Stimulated activated CD8-positive, alpha-beta memory T cell treated with anti-CD3 and anti-CD28 coated beads, Interleukin-12 subunit alpha, Interleukin-12 subunit beta, amount 100 ng/mL, for 4 hours (primary cell): ENCODE data around the gene TCP10L.
A peak's percentile ranks its signal among the peaks of the same experiment; 100 is the strongest.
"Not testable (repeated sequence)": the region's sequence is repeated elsewhere in the genome, so short reads cannot be mapped to it uniquely, and the experiment has no call there.

Experiments
- DNase-seq: peaks from one replicate; pipeline ENCODE4 v3.0.0-alpha.2; 2020; ENCODE audit warnings: low read depth

Gene TCP10L, protein sequence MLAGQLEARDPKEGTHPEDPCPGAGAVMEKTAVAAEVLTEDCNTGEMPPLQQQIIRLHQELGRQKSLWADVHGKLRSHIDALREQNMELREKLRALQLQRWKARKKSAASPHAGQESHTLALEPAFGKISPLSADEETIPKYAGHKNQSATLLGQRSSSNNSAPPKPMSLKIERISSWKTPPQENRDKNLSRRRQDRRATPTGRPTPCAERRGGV

GRCh38 chr21:32585042-32585710, at the start of gene TCP10L:
Gene TCP10L, minus strand, starts transcription at chr21:32585523. Its CDS starts 1,219 bp downstream, at chr21:32584304.
- no peak for DNase-seq

DNA sequence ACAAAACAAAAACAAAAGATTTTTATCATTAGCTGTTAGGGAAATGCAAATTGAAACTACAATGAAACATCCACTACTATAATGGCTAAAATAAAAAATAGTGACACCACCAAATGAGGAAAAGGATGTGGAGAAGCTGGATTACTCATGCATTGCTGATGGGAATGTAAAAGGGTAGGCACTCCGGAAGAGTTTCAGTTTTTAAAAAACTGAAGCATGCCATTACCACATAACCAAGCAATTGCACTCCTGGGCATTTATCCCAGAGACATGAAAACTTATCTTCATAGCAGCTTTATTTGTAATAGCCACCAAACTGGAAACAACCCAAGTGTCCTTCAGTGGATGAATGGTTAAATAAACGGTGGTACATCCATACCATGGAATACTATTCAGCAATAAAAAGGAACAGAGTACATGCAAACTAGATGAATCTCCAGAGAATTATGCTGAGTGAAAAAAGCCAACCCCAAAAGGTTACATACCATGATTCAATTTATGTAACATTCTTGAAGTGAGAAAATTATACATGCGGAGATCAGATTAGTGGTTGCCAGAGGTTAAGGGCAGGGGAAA, 41.4 kb upstream of the TCP10L start:
- no peak for DNase-seq

- DNase-seq = not testable (repeated sequence)
Observed at GRCh38 chr21:32618218-32618617, 32.9 kb upstream of the TCP10L start.

DNA sequence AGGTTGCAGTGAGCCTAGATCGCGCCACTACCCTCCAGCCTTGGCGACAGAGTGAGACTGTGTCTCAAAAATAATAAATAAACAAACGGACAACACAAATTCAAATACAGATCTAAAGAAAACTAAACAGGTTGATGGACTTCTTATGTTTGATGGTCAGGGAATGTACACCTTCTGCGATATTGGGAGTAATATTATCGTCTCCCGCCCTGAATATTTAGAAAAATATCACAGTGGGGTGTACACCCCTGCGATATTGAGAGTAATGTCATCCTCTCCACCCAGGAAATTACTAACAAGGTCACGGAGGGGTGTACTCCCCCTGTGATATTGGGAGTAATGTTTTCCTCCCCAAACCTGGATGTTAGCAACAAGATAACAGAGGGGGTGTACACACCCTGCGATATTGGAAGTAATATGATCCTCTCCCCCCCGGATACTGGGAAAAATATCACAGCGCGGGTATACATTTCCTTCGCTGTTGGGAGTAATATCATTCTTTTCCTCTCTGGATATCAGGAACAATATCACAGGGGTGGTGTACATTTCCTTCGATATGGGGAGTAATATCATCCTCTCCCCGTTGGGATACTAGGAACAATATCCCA, 28.2 kb upstream of the TCP10L start:
- no peak for DNase-seq

GRCh38 chr21:32612999-32613337, 27.6 kb upstream of the TCP10L start:
- DNase-seq = no peak

DNA sequence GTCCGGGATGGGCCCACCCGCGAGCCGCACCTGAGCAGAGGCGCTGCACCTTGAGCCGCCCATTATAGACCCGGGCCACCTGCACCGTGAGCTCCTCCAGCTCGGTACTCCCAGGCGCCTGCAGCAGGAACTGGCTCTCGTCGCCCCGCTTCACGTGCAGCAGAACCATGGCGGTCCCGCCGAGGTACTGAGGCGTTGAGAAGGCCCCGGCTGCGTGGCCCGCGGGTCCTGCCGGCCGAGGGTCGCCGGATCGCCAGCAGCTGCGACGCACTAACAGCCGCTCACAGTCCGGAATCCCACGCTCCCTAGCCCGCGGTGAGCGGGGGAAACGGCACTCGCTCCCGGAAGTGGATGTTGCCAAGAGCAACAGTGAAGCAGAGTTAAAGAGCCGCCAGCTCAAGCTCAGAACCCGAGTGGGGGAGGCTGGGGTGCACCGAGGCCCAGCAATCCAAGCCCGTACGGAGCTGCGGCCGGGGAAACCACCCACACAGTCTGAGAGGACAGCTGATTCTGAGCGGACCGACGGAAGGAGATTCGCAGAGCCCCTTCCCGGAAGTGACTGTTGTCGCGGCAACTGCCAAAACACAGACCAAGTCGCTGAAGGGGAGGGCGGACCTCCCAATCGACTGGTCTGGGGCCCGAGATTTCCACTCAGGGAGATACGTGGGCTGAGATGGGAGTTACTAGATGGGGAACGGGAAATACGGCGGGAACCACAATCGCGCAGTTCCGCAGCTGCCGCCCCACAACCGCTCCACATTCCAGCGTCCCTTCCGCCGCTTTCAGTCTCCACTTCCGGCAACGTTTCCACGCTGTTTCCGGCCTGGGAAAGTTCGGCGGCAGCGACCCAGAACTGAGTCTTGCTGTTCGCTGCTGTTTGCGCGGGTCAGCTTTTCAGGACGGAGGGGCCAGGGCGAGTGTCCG, 27.0 kb upstream of the TCP10L start, which contains the start of gene CFAP298:
CFAP298 (minus strand) TSS at position 303 of the 924 bp plus-strand sequence; CDS start at position 169, 134 bp downstream.
- DNase-seq = peak; percentile 75

DNA sequence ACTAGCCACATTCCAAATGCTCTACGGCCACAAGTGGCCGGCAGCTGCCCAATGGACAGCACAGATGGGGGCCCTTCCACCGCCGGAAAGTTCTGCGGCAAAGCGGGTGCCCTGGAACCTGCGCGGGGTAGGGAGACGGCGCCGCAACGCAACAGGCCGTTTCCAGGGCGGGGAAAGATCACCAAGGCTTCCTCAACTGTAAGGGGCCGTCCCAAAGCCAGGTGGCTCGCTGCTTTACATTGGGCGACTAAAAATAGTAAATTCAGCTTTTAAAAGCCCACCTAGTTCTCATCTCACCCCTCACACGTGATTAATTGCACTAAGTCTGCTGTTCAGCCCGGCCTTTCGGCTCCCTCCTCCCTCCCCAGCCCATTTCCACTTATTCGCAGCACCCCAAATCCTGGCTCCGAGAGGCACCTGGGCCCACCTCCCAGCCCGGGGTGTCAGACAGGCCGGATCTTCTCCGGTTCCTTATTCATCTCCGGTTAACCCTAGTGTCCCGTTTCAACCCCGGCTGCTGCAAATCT, 26.2 kb upstream of the TCP10L start:
- peak; percentile 13 for DNase-seq

GRCh38 chr21:32610940-32611339, 25.6 kb upstream of the TCP10L start:
- not testable (repeated sequence) for DNase-seq

GRCh38 chr21:32608851-32609250, 23.5 kb upstream of the TCP10L start:
- no peak for DNase-seq

- no peak for DNase-seq
Observed at GRCh38 chr21:32605469-32605868, 20.1 kb upstream of the TCP10L start.

DNA sequence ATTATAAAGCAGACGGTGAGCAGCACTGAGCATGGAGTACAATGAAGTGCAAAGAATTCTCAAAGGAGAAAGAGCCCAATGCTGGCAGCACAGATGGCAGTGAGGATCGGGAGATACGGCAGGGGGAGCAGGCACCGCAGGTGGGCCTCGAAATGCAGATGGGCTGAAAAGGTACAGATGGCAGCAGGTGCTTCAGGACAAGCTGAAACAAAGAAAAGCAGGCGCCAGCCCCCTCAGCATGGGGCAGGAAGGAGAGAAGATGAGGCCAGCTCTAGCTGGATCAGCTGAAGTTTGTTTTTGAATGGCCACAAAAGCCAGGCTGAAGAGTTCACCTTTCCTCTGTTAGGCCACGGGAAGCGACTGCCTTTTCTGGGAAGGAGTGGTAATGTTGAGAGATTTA, 19.1 kb upstream of the TCP10L start:
- no peak for DNase-seq

DNA sequence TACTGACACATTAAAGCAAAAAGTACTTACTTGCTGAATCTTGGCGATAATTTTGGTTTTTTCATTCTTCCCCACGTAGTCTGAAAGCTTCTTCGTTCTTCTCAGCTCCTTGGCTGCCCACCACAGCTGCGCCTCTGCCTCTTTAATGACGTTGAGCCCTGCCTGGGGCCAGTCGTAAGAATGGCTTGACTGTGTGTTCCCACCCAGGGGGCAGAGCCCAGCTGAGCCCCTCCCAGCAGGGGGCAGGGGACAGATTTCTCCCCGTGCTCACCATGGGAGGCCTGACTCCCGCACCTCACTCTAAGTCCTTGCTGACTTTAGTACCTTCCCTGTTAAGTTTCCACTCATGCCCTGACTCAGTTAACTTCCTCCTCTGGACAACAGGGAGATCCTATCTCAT, 17.8 kb upstream of the TCP10L start:
- no peak for DNase-seq

DNA sequence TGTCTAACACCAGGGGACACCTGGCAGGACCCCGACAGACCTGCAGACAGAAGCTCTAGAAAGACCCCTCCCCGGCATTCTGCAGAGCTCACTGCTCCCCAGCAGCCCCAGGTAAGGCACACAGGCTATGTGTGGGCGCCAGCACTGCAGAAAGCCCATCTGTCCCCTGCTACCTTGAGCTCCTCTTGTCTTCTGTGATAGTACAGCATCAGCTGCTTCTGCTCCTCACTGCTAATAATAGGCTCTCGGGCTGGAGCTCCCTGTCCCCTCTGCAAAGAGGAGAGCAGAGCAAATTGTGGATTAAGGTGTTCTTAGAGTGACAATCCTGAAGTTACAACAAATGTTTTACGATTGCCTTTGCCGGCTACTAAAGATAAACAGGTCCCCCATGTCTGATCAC, 16.8 kb upstream of the TCP10L start:
- DNase-seq = no peak

DNA sequence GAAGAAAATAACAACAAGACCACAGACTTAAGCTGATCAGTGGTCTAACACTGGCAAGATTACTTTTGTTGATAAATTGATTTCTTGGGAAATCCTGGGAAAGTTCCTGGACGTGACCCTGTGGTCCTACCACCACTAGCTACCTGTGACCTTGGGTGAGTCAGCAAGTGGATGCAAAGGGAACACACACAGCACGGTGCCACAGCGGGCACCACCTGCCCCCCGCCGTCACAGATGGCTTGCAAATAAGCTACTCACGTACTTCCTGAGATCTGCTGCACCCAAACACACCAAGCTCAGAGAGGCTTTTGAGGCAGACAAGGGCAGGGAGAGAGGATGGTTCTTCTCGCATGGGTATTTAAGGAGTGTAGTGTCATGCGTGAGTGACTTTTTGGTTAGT, 14.2 kb upstream of the TCP10L start:
- DNase-seq = no peak

DNA sequence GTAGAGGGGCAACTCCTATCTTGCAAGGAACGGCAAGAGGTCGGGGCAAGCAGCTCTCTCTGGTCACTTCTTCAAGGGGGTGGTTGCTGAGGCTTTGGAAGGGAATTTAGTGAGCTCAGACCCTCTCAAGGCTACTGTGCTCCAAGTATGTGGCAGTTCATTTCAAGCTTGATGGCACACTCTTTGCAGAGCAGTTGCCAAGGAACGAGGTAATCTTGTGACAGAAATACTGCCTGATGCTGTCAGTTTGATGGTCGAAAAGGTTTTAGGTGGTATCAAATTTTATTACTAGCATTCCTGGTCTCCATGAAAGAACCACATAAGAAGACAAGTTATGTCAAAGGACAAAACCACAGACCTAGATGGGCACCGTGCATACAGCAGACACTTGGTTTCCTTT, 13.8 kb upstream of the TCP10L start:
- no peak for DNase-seq

DNA sequence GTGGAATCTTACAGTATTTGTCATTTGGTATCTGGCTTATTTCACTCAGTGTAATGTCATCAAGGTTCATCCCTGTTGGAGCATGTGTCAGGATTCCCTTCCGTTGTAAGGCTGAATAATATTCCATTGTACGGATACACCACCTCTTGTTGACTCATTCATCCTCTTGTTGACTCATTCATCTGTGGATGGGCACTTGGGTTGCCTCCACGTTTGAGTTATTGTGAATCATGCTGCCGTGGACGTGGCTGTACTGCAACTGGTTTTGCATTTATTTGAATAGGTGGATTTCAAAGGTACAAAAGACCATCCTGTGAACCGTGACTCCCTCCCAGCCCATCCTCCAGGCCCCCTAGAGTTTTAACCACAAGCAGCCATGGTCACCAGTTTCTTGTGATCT, 11.9 kb upstream of the TCP10L start:
- DNase-seq = no peak

GRCh38 chr21:32595431-32595830, 10.1 kb upstream of the TCP10L start:
- no peak for DNase-seq

- DNase-seq = no peak
Observed at GRCh38 chr21:32593690-32594089, 8.4 kb upstream of the TCP10L start.

DNA sequence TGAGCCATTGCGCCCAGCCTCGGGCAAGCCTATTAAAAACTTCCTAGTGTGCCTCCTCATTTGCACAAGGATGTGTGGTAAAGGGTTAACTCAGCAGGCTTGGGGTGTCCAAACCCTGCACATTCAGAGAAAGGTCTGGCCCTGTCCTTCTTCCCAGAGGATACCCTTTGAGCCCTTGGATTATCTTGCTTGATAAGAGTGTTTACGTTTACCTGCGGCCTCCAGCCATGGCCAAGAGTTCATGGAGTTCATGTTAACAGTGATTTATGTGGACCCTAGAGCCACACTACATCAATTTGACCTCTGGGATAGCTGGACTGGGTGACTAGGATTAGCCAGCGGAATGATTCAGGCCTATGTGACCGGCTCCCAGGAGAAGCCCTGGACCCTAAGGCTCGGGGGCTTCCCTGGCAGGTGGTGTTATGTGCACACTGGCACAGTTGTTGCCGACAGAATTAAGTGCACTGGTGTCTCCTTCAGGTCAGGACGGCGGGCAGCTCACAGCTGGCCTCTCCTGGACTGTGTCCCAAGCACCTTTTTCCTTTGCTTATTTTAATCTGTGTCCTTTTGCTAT, 7.7 kb upstream of the TCP10L start:
- no peak for DNase-seq

GRCh38 chr21:32590130-32590529, 4.8 kb upstream of the TCP10L start:
- no peak for DNase-seq

- no peak for DNase-seq
Observed at GRCh38 chr21:32587651-32588050, 2.3 kb upstream of the TCP10L start.
